IPS-18a (cell line): Measurements from ENCODE around the gene NELL1.

ENCODE experiments used
- H3K27ac ChIP-seq: one replicate; pipeline ENCODE4 v1.5.1; 2013; ENCODE audit warnings: low read length
- H3K27me3 ChIP-seq: one replicate; pipeline ENCODE4 v1.6.1; 2013; ENCODE audit warnings: mild to moderate bottlenecking, low read length; ENCODE audit not compliant: control insufficient read depth, insufficient read depth
- H3K36me3 ChIP-seq: one replicate; pipeline ENCODE4 v1.6.1; 2013; ENCODE audit warnings: low read depth, low read length; ENCODE audit not compliant: control insufficient read depth
- H3K4me1 ChIP-seq: one replicate; pipeline ENCODE4 v1.6.1; 2013; ENCODE audit warnings: low read depth, low read length; ENCODE audit not compliant: control insufficient read depth
- H3K4me3 ChIP-seq: one replicate; pipeline ENCODE4 v1.5.1; 2013; ENCODE audit warnings: low read length
- H3K9ac ChIP-seq: one replicate; pipeline ENCODE4 v1.6.1; 2013; ENCODE audit warnings: mild to moderate bottlenecking, low read length, moderate library complexity
- H3K9me3 ChIP-seq: one replicate; pipeline ENCODE4 v1.6.1; 2013; ENCODE audit warnings: low read depth, low read length; ENCODE audit not compliant: control insufficient read depth

NELL1 gene

DNA sequence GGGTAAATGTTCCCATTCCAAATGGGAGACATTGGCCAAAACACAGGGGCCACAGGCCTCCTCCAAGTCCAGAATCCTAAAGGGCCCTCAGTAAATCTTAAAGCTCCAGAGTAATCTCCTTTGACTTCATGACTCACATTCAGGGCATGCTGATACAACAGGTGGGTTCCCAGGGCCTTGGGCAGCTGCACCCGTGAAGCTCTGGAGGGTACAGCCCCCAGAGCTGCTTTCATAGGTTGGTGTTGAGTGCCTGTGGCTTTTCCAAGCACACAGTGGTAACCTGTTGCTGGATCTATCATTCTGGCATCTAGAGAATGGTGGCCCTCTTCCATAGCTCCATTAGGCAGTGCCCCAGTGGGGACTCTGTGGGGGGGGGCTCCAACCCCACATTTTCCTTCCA, 54.0 kb downstream of the NELL1 start:
- Histone ChIP-seq H3K4me1 (no peaks in the 10 kb centered on the region), H3K4me3 (no peak overlapping the region), H3K36me3 (no peaks in the 10 kb centered on the region), H3K9me3 (no peaks in the 10 kb centered on the region), H3K9ac (no peak overlapping the region), H3K27ac (no peak overlapping the region), H3K27me3 (no peaks in the 10 kb centered on the region)

DNA sequence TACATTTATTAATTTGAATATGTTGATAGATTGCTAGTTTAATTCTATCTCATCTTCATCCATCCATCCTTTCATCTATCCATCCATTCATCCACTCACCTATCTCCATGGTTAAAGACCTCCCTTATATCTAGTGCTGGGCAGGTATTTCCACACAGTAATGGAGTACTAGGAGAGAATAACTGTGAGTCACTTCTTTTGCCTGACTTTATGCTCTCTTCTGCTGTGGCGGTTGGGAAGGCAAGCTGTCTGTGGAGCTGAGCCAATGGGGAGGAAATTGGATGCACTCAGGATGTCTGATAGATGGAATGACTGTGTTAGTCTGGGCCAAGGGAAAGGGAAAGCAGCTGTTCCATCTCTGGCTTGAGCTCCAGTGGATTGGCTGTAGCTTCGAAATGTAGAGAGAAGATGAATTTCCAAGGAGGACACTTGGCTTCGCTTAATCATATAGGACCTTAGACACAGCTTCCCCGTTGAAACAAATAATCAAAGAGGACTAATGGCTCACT, 60.3 kb downstream of the NELL1 start:
- Histone ChIP-seq H3K9me3 (no peaks in the 10 kb centered on the region), H3K27me3 (no peaks in the 10 kb centered on the region), H3K4me1 (no peaks in the 10 kb centered on the region), H3K36me3 (no peaks in the 10 kb centered on the region), H3K27ac (no peak overlapping the region), H3K4me3 (no peak overlapping the region), H3K9ac (no peak overlapping the region)

DNA sequence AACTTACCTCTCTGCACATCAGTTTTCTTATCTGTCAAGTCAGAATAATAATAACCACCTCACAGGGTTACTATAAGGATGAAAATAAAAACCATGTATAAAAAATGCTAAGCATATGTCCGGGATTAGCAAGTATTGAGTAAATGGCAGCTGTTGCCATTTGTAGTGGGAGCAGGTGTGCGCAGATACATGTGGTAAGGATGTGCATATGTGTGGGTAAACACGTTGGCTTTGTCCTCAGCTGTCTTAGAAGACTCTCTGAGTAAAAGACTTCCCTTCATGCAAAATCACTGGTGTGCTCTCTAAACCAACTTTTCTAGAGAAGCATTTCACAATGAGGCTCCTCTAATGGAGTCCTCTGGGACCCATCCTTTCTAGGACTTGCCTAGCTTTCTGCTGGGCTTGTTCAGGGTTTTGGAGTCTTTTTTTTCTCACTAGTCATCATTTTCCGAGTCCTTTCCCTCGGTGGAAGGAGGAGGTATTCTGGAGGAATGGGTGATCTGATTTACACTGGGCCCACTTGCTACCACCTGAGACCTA, 62.4 kb downstream of the NELL1 start:
- Histone ChIP-seq H3K4me1 (no peaks in the 10 kb centered on the region), H3K9me3 (no peaks in the 10 kb centered on the region), H3K27ac (no peak overlapping the region), H3K9ac (no peak overlapping the region), H3K27me3 (no peaks in the 10 kb centered on the region), H3K36me3 (no peaks in the 10 kb centered on the region), H3K4me3 (no peak overlapping the region)

DNA sequence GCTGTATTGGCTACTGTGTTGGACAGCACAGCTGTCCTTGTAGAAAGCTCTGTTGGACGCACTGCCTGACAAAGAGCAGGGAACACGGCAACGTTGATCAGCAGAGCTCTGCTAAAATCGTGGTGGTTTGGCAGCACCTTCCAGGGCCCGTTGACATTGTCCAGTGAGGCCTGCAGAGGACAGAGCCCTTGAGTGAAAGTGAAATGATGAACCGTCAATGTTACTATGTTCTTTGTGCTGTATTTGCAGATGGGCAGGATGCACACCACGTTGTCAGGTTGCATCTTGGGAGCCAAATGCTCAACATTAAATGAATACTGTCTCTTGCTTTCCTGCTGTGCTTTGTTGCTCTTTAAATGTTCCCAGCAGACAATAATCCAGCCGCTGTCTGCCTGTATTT, 69.7 kb downstream of the NELL1 start:
- no peaks in the 10 kb centered on the region for H3K9me3 ChIP-seq
- no peak overlapping the region for H3K4me3 ChIP-seq
- H3K4me1 ChIP-seq = peaks cover 10% of the 10 kb centered on the region
- H3K27me3 ChIP-seq = no peaks in the 10 kb centered on the region
- H3K36me3 ChIP-seq = no peaks in the 10 kb centered on the region
- no peak overlapping the region for H3K9ac ChIP-seq
- H3K27ac ChIP-seq = no peak overlapping the region

DNA sequence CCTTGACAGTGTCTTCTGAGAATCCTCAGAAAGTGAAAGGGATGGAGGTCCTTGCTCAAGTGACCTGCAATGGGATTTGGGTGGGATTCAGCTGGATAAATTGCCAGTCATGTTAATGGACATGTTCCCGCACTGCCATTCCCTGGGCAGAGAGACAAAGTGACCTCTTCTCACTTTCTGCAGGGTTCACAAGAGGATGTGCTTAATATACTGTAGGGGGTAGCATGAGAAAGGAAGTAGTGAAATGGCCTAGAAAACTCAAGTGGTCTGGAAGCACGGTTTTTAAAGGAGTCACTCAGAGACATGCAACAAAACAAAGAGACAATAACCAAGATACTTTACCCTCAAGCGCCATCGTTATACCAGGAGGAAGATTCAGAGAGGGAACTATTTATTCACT, 70.2 kb downstream of the NELL1 start:
- no peaks in the 10 kb centered on the region for H3K27me3 ChIP-seq
- peaks cover 10% of the 10 kb centered on the region for H3K4me1 ChIP-seq
- H3K9me3 ChIP-seq = no peaks in the 10 kb centered on the region
- H3K27ac ChIP-seq = no peak overlapping the region
- no peak overlapping the region for H3K4me3 ChIP-seq
- H3K9ac ChIP-seq = no peak overlapping the region
- no peaks in the 10 kb centered on the region for H3K36me3 ChIP-seq

DNA sequence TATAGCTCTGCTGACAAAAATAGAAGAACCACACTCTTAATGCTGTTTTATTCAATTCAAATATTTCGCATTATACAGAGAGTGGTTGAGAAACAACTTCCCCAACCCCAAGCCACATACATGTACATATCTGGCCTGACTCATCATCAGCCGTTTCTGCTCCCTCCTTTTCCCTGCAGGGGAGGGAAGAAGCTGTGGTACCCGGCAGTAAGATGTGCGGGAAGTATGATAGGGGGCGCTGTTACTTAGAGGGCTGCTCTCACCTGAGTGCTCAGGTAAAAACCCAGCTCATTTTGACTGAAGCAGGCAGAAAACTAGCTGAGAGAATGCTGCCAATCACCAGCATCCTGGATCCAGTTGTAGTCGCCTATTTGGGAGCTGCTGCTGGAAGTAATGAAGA, 85.5 kb downstream of the NELL1 start:
- H3K36me3 ChIP-seq = no peaks in the 10 kb centered on the region
- H3K4me3 ChIP-seq = no peak overlapping the region
- no peak overlapping the region for H3K27ac ChIP-seq
- no peaks in the 10 kb centered on the region for H3K27me3 ChIP-seq
- no peak overlapping the region for H3K9ac ChIP-seq
- H3K9me3 ChIP-seq = no peaks in the 10 kb centered on the region
- H3K4me1 ChIP-seq = no peaks in the 10 kb centered on the region

DNA sequence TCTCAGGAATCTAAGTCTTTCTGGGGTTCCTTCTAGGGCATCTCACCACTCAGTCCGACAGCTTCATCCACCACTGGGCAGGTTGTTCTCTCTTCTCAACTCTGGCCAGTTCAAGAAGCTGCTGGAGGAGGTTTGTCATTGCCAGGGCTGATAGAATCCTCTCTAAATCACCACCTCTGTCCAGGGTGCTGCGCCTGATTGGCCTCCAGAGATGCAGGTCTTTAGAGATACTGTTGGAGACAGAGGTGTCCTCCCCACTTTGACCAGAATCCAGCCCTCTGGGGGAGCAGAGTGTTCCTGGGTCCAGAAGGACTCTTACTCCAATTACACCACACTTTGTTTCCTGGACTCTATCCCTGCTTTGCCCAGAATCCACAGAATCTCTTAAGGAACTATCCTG, 90.2 kb downstream of the NELL1 start:
- H3K4me3 ChIP-seq = no peak overlapping the region
- no peaks in the 10 kb centered on the region for H3K36me3 ChIP-seq
- no peak overlapping the region for H3K9ac ChIP-seq
- no peaks in the 10 kb centered on the region for H3K27me3 ChIP-seq
- no peak overlapping the region for H3K27ac ChIP-seq
- no peaks in the 10 kb centered on the region for H3K4me1 ChIP-seq
- H3K9me3 ChIP-seq = no peaks in the 10 kb centered on the region

DNA sequence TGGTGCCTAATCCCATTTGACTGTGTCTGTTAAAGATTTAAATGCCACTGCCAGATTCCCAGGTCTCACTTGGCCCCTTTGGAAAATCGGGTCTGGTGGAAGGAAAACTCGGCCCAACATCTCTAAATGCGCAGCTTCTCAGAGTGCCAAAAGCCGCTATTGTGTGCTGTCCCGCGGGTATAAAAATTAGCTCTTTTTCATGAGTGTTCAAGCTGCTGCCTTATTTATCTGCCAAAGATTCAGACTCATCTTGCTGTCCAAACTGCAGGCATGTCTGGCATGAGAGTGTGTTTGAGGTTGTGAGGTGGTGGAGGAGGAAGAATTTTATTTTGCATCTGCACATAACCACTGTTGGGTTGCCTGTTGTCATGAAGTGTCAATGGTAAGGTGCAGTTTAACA, 91.4 kb downstream of the NELL1 start:
- Histone ChIP-seq H3K9ac (no peak overlapping the region), H3K27me3 (no peaks in the 10 kb centered on the region), H3K4me1 (no peaks in the 10 kb centered on the region), H3K9me3 (no peaks in the 10 kb centered on the region), H3K27ac (no peak overlapping the region), H3K4me3 (no peak overlapping the region), H3K36me3 (no peaks in the 10 kb centered on the region)

DNA sequence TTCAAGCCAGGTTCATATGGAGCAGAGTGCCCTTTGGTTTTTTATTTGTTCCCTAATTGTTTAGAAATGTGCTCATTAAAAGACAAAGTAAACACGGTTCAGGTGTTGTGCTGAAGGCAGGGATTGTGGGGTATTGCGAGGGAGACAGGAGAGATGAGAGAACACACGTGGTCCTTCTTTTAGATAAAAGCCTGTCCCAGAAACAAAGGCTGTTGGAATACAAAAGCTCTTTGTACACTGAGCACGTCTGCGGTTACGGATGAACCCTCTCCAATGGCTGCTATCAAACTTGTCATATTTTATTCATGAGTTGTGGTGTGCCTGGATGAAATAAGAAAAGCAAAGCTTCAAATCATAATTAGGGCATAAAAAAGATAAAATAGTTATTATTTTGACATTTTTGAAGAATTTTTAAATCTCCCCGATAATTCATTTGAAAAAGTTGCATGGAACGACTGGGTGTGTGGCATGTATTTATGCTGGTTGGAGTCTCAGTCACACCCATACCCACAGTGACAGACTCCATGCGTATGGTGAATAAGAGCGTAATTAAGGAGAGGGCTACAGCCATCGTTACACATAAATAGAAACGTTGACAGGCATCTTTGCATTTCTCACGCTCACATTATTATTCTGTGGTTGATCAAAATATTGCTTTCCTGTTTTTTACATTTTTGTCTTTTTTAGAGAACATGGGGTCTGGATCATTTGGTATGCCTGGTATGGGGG, 92.9 kb downstream of the NELL1 start:
- Histone ChIP-seq H3K9ac (no peak overlapping the region), H3K9me3 (no peaks in the 10 kb centered on the region), H3K4me1 (no peaks in the 10 kb centered on the region), H3K36me3 (no peaks in the 10 kb centered on the region), H3K27me3 (no peaks in the 10 kb centered on the region), H3K27ac (no peak overlapping the region), H3K4me3 (no peak overlapping the region)

DNA sequence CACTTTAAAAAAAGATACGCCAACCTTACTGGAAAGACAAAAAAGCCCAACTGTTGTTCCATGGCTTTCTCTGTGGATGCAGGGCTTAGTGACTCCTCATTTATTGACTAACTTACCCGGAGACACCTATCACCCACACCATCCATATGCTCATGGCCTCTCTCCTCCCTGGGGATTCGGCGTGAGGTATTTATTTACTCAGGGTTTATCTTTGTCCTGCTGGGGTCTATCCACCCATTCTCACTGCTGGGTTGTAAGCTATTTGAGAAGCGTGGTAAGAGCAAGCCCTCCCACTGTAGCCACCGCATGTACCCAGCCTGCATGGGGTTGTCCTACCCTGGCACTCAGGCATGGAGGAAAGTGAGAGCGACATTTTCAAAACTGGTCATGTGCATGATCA, 93.6 kb downstream of the NELL1 start:
- Histone ChIP-seq H3K4me3 (no peak overlapping the region), H3K36me3 (no peaks in the 10 kb centered on the region), H3K4me1 (no peaks in the 10 kb centered on the region), H3K9me3 (no peaks in the 10 kb centered on the region), H3K27me3 (no peaks in the 10 kb centered on the region), H3K9ac (no peak overlapping the region), H3K27ac (no peak overlapping the region)

DNA sequence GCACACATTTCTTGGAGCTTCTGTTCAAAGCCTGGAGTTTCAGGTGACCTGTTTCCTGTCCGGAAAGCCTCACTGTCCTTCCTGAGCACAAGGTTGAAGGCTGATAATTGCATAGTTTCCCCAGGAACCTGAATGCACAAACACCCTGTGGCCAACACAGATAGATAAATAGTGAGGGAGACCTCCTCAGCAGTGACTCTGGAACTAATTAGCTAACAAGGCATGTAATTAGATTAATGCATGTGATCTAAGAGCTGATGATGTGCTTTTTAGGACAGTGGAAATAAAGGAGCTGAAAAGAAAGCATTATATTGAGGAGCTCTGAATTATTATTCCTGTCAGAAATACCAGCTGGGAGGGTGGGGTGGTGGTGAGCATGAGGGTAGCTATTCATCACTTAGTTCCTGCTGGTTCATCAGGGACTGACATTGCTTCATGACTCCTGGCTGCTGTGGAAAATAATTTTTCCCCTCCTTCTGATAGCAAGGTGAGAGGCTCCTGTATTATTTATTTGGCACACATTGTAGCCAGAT, 101.1 kb downstream of the NELL1 start:
- H3K4me3 ChIP-seq = no peak overlapping the region
- no peak overlapping the region for H3K9ac ChIP-seq
- H3K27ac ChIP-seq = no peak overlapping the region
- H3K4me1 ChIP-seq = peaks cover 2% of the 10 kb centered on the region
- no peaks in the 10 kb centered on the region for H3K9me3 ChIP-seq
- H3K27me3 ChIP-seq = no peaks in the 10 kb centered on the region
- H3K36me3 ChIP-seq = no peaks in the 10 kb centered on the region

DNA sequence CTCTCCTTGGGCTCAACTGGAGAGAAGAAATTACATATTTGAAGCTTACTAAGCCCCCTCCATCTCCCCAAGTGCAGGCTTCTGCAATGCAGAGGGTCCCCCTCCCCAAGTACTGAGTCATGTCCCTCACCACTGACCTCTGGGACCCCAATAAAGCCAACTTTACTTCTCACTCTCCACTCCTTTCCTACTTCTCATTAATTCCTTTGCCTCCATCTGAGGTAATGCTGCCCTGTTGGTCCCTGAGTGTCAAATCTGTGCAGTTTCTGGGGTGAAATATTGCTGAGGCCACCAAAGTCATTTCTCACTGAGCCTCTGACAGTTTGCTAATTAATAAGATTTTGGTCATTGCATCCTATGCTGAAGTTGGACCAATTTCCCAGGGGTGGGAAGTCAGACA, 101.6 kb downstream of the NELL1 start:
- Histone ChIP-seq H3K36me3 (no peaks in the 10 kb centered on the region), H3K9ac (no peak overlapping the region), H3K4me1 (peaks cover 3% of the 10 kb centered on the region), H3K9me3 (no peaks in the 10 kb centered on the region), H3K27me3 (no peaks in the 10 kb centered on the region), H3K27ac (no peak overlapping the region), H3K4me3 (no peak overlapping the region)
